Activated T-helper 2 cell treated with anti-CD3 and anti-CD28 coated beads, Interferon-gamma antibody, Interleukin-2, Interleukin-4, amounts not matched to agents 10 μg/mL and 5 μg/mL and 100 μg/mL, durations not matched to agents 14 hours and 24 hours and 36 hours (primary cell): ENCODE measurements around the gene CASP8. TPM values are rescaled to one million over a fixed set of nuclear protein-coding genes. Genes with fewer than 3 reads are reported as not detected.

Source experiments
- DNase-seq: peaks from one replicate; pipeline ENCODE4 v3.0.0; 2021; ENCODE audit warnings: low spot score
- H3K27ac Mint-ChIP-seq: one replicate; pipeline ENCODE4 v1.8.0; 2021; ENCODE audit warnings: mixed read lengths
- H3K27me3 Mint-ChIP-seq: one replicate; pipeline ENCODE4 v1.8.0; 2021; ENCODE audit warnings: low read depth, mixed read lengths
- H3K36me3 Mint-ChIP-seq: one replicate; pipeline ENCODE4 v1.8.0; 2021; ENCODE audit warnings: low read depth, mixed read lengths
- H3K4me1 Mint-ChIP-seq: one replicate; pipeline ENCODE4 v1.8.0; 2021; ENCODE audit warnings: low read depth, mixed read lengths
- H3K4me3 Mint-ChIP-seq: one replicate; pipeline ENCODE4 v1.8.0; 2021; ENCODE audit warnings: low read depth, mild to moderate bottlenecking, moderate library complexity, mixed read lengths
- H3K9me3 Mint-ChIP-seq: one replicate; pipeline ENCODE4 v1.8.0; 2021; ENCODE audit warnings: mixed read lengths
- intact Hi-C: fragments of 100-400 bp; cut with micrococcal nuclease; formaldehyde crosslinking; loops from one replicate; pipeline ENCODE4 v1.15.1; 2023
- total RNA-seq: library from RNA; stranded (reverse); gene quantifications from 2 replicates; pipeline ENCODE4 v1.2.3, GENCODE V29; 2022

CASP8 gene
- total RNA-seq, 1 donor from 2014 or later, result 43.5 TPM

DNA sequence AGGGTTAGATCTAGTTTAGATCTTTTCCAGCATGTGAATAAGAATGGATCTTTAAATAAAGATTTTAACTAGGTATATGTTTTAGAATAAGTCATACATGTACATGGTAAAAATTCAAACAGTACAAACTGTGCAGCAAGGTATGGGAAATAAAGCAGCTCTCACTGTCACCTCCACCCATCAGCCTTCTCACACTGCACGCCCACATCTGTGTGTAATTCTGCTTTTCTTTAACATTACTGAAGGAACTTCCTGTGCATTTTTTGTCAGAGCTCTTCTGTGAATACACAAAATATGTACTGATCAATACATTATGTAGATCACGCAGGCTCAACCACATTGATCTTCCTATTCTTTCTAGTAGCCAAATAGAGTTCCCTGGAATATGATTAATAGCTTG lies 3.4 kb downstream of the CASP8 start:
- peak overlapping the region; percentile 54 for H3K4me3 Mint-ChIP-seq
- H3K36me3 Mint-ChIP-seq, result peaks cover 51% of the 10 kb centered on the region
- no peaks in the 10 kb centered on the region for H3K27me3 Mint-ChIP-seq
- no peak for DNase-seq
- H3K4me1 Mint-ChIP-seq, result peaks cover 65% of the 10 kb centered on the region
- no peaks in the 10 kb centered on the region for H3K9me3 Mint-ChIP-seq
- intact Hi-C loops, result loop anchor here (1.0 to 10.0 kb wide), 5 partner anchors 9 to 1001 kb away; partner anchors contain the start of gene NOP58
- H3K27ac Mint-ChIP-seq, result peak overlapping the region; percentile 84

DNA sequence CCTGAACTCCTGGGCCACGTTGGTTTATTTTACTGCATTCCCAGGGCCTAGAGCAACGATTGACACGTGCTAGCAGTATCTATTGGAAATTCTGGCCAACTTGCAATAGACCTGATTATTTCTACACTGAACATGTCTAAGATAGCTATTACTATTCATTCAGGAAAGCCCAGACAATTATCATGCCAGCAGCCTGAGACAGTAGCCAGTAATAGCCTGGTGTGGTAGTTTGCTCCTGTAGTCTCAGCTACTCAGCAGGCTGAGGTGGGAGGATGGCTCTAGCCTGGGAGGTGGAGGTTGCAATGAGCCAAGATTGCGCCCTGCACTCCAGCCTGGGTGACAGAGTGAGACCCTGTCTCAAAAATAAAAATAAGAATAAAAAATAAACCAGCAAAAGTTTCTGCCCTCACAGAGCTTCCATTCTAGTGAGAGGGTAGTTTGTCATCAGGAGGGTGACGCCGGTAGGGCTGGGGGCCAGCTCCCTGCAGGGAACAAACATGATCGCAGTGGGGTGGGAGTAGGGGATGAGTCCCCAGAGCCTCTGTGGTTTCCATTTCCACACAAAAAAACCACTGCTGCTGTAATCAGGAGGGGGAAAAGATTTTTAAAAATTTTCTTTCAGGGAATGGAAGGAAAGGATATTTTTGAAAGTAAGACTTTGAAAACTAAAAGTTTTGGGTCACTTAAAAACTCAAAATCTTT lies 4.3 kb downstream of the CASP8 start:
- H3K27ac Mint-ChIP-seq, result peak overlapping the region; percentile 84
- no peak for DNase-seq
- H3K9me3 Mint-ChIP-seq, result no peaks in the 10 kb centered on the region
- H3K27me3 Mint-ChIP-seq, result no peaks in the 10 kb centered on the region
- H3K4me1 Mint-ChIP-seq, result peaks cover 64% of the 10 kb centered on the region
- H3K4me3 Mint-ChIP-seq, result peak overlapping the region; percentile 54
- intact Hi-C loops, result loop anchor here (5.0 to 10.0 kb wide), 3 partner anchors 98 to 1000 kb away; partner anchors contain the start of gene NOP58
- peaks cover 59% of the 10 kb centered on the region for H3K36me3 Mint-ChIP-seq

DNA sequence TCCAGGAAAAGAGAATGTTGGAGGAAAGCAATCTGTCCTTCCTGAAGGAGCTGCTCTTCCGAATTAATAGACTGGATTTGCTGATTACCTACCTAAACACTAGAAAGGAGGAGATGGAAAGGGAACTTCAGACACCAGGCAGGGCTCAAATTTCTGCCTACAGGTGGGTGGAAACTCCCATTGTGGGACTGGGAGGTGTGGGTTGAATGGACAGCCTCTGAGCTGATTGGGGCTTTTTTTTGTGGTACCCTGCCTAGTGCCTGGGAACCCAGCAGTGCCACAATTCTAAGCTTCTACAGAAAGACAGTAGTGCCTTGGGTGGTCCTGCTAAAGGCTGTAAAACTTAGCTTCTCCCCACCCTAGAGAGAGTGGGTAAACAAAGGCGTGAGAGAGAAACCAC lies 6.3 kb downstream of the CASP8 start:
- no peak overlapping the region for H3K4me3 Mint-ChIP-seq

DNA sequence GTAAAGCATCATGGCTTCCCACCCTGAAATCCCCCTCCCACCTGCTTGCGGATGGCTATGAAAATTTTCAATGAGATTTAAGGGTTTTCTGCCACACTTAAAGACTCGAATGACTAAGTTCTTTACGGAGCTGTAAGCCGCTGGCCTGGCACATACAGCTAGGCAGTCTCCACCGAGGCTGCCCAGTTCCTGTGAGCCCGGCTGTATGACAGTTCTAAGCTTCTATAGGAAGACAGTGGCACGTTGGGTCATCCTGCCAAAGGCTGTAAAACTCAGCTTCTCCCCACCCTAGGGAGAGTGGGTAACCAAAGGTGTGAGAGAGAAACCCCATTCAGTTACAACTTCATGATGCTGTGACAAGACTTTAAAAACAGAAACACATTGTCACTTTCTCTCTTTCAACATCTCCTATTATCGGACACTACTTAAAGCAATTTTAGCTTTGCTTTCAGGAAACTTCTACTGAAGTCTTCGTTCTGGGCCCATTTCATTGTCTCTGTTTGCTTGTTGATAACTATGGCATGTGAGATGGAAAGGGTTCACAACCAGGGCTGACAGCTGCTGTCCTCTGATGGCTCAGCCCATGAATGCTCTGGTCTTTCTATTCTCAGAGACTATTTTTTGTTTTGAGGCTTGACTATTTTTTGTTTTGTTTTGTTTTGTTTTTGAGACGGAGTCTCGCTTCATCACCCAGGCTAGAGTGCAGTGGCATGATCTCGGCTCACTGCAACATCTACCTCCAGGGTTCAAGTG lies 7.1 kb downstream of the CASP8 start:
- Mint-ChIP-seq H3K4me3 (no peak overlapping the region), H3K4me1 (peaks cover 66% of the 10 kb centered on the region), H3K9me3 (no peaks in the 10 kb centered on the region), H3K36me3 (peaks cover 70% of the 10 kb centered on the region), H3K27ac (no peak overlapping the region), H3K27me3 (no peaks in the 10 kb centered on the region)
- intact Hi-C loops, result loop anchor here (10.0 kb wide), 1 partner anchor 997 kb away; the partner anchor contains the start of gene NOP58
- no peak for DNase-seq

More for the DNA sequence above, 6.3 kb downstream of the CASP8 start:
- intact Hi-C loops, result loop anchor here (10.0 kb wide), 1 partner anchor 998 kb away; the partner anchor contains the start of gene NOP58
- H3K9me3 Mint-ChIP-seq, result no peaks in the 10 kb centered on the region
- peaks cover 68% of the 10 kb centered on the region for H3K36me3 Mint-ChIP-seq
- peak overlapping the region; percentile 47 for H3K27ac Mint-ChIP-seq
- no peak for DNase-seq
- H3K27me3 Mint-ChIP-seq, result no peaks in the 10 kb centered on the region
- peaks cover 66% of the 10 kb centered on the region for H3K4me1 Mint-ChIP-seq

DNA sequence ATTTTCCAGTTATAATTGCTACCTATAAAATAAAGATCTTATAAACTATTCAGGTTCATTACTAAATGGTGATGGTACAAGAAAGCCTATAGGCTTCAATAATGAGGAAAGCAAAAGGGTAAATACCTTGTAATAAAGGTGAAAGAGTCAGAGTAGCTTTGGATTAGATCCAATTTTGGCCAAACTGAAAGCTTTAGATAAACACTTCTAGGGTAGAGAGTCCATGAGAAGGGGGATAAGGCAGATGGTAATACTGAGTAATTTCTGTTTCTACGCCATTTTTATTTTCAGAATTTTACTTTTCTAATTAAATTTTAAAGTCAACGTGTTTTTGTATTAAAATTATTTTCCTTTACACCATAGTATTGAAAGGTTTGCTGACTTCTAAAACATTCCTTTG lies 9.4 kb downstream of the CASP8 start:
- no peaks in the 10 kb centered on the region for H3K9me3 Mint-ChIP-seq
- peaks cover 57% of the 10 kb centered on the region for H3K4me1 Mint-ChIP-seq
- no peaks in the 10 kb centered on the region for H3K27me3 Mint-ChIP-seq
- DNase-seq, result no peak
- H3K4me3 Mint-ChIP-seq, result no peak overlapping the region
- intact Hi-C loops, result loop anchor here (5.0 to 10.0 kb wide), 2 partner anchors 37 to 995 kb away; partner anchors contain the start of gene NOP58
- peaks cover 86% of the 10 kb centered on the region for H3K36me3 Mint-ChIP-seq
- no peak overlapping the region for H3K27ac Mint-ChIP-seq

DNA sequence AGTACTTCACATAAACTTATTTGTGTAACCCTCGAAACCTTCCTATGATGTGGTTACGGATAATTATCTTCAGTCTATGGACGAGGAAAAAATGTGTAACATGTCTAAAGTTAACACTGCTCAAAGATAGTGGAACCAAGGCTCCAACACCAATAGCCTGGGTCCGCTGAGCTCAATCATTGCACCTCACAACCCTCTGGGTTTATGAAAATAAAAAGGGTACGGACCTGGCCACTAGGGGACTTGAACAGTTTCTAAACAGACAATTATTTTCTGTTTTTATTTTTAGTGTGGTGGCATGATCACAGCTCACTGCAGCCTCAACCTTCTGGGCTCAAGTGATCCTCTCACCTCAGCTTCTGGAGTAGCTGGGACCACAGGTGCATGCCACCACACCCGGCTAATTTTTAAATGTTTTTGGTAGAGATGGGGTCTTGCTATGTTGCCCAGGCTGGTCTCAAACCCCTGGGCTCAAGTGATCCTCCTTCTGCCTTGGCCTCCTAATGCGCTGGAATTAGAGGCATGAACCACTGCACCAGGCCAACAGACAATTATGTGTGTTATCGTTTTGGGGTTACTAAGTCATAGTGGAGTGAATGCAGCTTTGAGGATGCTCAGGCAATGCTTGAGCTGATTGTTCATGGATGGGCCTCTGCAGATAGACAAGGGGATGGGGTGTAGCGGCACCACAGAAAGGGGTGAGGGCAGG lies 10.1 kb downstream of the CASP8 start:
- Mint-ChIP-seq H3K36me3 (peaks cover 88% of the 10 kb centered on the region), H3K27me3 (no peaks in the 10 kb centered on the region), H3K4me3 (no peak overlapping the region), H3K27ac (peak overlapping the region; percentile 51), H3K4me1 (peaks cover 55% of the 10 kb centered on the region), H3K9me3 (no peaks in the 10 kb centered on the region)
- intact Hi-C loops, result loop anchor here (5.0 kb wide), 1 partner anchor 38 kb away; no protein-coding TSS in a partner anchor
- no peak for DNase-seq

DNA sequence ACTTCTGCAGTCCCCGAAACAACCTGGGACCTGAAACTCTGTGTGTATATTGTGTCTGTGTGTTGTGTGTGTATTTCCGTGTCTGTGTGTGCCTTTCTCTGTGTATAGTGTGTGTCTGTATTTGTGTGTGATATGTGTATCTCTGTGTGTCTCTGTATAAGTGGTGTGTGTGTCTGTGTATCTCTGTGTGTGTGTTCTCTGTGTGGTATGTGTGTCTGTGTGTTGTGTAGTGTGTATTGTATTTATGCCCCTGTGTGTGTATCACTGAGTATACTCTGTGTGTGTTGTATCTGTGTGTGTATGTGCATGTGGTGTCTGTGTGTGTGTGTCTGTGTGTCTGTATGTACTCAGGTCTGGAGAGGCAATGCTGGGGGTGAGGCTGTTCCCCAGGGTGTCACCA lies 11.6 kb downstream of the CASP8 start:
- peak overlapping the region; percentile 29 for H3K27ac Mint-ChIP-seq
- H3K36me3 Mint-ChIP-seq, result peaks cover 88% of the 10 kb centered on the region
- DNase-seq, result no peak
- H3K4me3 Mint-ChIP-seq, result no peak overlapping the region
- H3K9me3 Mint-ChIP-seq, result no peaks in the 10 kb centered on the region
- intact Hi-C loops, result loop anchor here (5.0 kb wide), 1 partner anchor 40 kb away; no protein-coding TSS in a partner anchor
- H3K4me1 Mint-ChIP-seq, result peaks cover 47% of the 10 kb centered on the region
- no peaks in the 10 kb centered on the region for H3K27me3 Mint-ChIP-seq

DNA sequence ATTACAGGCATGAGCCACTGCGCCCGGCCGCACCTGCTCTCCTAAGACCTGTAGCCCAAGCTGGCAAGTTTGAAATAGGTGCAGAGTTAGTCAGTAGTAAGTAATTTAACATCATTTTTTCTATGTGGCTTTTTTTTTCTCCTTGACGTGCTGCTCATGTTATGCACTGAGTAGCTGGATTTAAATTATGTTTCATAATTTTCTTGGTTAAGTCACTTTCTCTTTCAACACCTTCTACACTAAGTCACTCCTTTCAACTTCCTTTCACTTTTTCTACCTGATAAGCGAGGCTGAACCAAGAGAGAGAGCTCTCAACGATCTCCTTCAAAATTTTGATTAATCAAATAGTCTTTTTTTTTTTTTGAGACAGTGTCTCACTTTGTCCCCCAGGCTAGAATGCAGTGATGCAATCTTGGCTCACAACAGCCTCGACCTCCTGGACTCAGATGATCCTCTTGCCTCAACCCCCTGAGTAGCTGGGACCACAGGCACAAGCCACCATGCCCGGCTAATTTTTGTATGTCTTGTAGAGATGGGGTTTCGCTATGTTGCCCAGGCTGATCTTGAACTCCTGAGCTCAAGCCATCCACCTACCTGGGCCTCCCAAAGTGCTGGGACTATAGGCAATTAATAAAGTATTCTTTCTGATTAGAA lies 13.1 kb downstream of the CASP8 start:
- Mint-ChIP-seq H3K4me3 (no peak overlapping the region), H3K4me1 (peaks cover 39% of the 10 kb centered on the region), H3K27me3 (no peaks in the 10 kb centered on the region), H3K36me3 (peaks cover 88% of the 10 kb centered on the region), H3K9me3 (no peaks in the 10 kb centered on the region), H3K27ac (no peak overlapping the region)
- DNase-seq, result no peak
- intact Hi-C loops, result loop anchor here (5.0 kb wide), 1 partner anchor 41 kb away; no protein-coding TSS in a partner anchor

DNA sequence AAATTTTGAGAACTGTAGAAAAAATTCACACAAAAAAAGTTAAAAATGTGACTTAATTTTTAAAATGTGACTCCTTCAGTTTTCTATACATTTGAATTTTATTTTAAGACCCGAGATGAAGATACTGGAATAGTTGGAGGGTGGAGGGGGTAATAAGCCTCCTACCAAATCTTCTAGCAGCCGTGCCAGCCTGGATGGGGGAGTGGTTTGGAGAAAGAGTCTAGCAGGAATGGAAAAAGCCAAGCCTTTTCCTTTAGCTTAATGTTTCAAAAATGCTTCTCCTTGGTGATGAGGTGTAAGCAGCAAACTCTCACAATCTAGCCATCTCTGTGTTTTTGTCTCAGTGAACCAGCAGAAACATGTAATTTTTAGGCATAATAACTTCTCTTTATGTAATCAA lies 14.7 kb downstream of the CASP8 start:
- H3K27me3 Mint-ChIP-seq, result no peaks in the 10 kb centered on the region
- peaks cover 36% of the 10 kb centered on the region for H3K4me1 Mint-ChIP-seq
- peaks cover 88% of the 10 kb centered on the region for H3K36me3 Mint-ChIP-seq
- no peak overlapping the region for H3K4me3 Mint-ChIP-seq
- H3K9me3 Mint-ChIP-seq, result no peaks in the 10 kb centered on the region
- no peak overlapping the region for H3K27ac Mint-ChIP-seq
- intact Hi-C loops, result no loop called here
- no peak for DNase-seq

DNA sequence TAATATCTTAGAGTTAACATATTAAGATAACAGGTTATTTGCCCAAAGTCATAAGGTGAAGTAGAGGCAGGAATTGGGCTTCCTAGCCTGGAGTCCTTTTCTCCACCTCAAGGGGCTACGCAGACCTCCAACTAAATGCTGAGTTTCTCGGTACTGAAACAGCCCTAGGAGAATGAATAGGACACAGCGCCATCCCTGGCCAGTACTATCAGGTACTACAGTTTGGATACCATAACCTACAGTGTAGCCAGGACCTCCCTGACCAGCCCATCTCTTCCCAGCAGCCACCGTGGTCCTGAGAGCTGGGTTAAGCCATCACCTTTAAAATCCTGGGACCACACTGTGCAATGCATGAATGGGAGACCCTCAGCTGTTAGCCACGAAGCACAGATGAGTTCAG lies 15.7 kb downstream of the CASP8 start:
- DNase-seq, result no peak
- H3K4me1 Mint-ChIP-seq, result peaks cover 32% of the 10 kb centered on the region

DNA sequence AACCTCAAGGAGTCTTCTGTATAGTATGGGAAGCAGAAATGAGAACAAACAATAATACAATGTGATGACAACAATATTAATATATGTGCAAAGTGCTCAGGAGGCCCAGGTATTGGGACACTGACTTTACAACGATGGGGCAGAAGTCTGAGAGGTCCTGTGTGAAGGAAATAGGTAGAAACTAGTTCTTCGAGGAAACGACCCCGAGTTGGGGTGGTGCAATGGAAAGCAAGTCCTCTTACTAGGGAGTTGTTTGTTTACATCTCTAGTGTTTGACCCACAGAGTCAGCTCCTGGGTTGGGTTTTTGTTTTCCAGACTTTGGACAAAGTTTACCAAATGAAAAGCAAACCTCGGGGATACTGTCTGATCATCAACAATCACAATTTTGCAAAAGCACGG lies 16.2 kb downstream of the CASP8 start:
- no peak overlapping the region for H3K4me3 Mint-ChIP-seq
- no peaks in the 10 kb centered on the region for H3K9me3 Mint-ChIP-seq
- intact Hi-C loops, result no loop called here
- H3K4me1 Mint-ChIP-seq, result peaks cover 27% of the 10 kb centered on the region
- H3K36me3 Mint-ChIP-seq, result peaks cover 87% of the 10 kb centered on the region
- DNase-seq, result no peak
- H3K27me3 Mint-ChIP-seq, result no peaks in the 10 kb centered on the region
- no peak overlapping the region for H3K27ac Mint-ChIP-seq

More for the DNA sequence above, 15.7 kb downstream of the CASP8 start:
- H3K9me3 Mint-ChIP-seq, result no peaks in the 10 kb centered on the region
- H3K36me3 Mint-ChIP-seq, result peaks cover 88% of the 10 kb centered on the region
- intact Hi-C loops, result no loop called here
- H3K27ac Mint-ChIP-seq, result no peak overlapping the region
- no peak overlapping the region for H3K4me3 Mint-ChIP-seq
- H3K27me3 Mint-ChIP-seq, result no peaks in the 10 kb centered on the region

DNA sequence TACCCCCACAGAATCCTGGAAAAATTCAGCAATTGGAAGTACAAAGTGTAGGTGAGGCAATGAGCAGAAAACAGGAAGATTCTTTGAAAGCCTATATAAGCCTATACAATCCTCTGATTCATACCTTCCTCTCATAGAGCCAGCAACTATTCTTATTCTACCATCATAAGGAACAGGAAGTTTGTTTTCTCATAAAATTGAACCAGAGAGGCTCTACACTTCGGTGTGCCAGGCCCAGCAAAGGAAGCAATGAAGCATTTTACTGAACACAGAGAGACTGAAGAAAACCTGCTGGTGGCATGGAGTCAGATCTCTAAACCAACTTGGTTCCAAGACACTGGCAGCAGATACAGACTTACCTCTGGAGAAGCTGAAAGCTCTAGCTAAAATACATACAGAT lies 18.7 kb downstream of the CASP8 start:
- H3K9me3 Mint-ChIP-seq, result no peaks in the 10 kb centered on the region
- H3K27me3 Mint-ChIP-seq, result no peaks in the 10 kb centered on the region
- intact Hi-C loops, result no loop called here
- H3K4me3 Mint-ChIP-seq, result no peak overlapping the region
- H3K4me1 Mint-ChIP-seq, result peaks cover 11% of the 10 kb centered on the region
- DNase-seq, result no peak
- H3K27ac Mint-ChIP-seq, result peak overlapping the region; percentile 24
- H3K36me3 Mint-ChIP-seq, result peaks cover 65% of the 10 kb centered on the region
